ENCODE data around the gene CYP2F1.
"Not testable (repeated sequence)": the region's sequence is repeated elsewhere in the genome, so short reads cannot be mapped to it uniquely, and the experiment has no call there.

The CYP2F1 gene

GRCh38 chr19:41098762-41099161 lies 15.5 kb upstream of the CYP2F1 start:
- Histone ChIP-seq H3K36me3 (ENCODE audit: control insufficient read depth in 2 of 2, insufficient read depth in 2 of 2, low read length in 2 of 2) (no peaks in the 10 kb centered on the region), H3K4me3 (ENCODE audit: low read length in 2 of 2) (no peak overlapping the region), H3K27ac (ENCODE audit: low read length) (no peak overlapping the region), H3K9me3 (ENCODE audit: control insufficient read depth in 2 of 2, low read length in 2 of 2) (no peaks in the 10 kb centered on the region), H3K27me3 (ENCODE audit: control insufficient read depth in 1 of 2, insufficient read depth in 2 of 2, low read length in 2 of 2) (peaks cover 0 to 5% of the 10 kb centered on the region in 2 donors), H3K4me1 (ENCODE audit: control insufficient read depth, insufficient read depth, low read length) (no peaks in the 10 kb centered on the region), H3K9ac (ENCODE audit: low read length in 2 of 2) (no peak overlapping the region)

- H3K9ac ChIP-seq (ENCODE audit: low read length in 2 of 2); H3K36me3 ChIP-seq (ENCODE audit: control insufficient read depth in 2 of 2, insufficient read depth in 2 of 2, low read length in 2 of 2); H3K9me3 ChIP-seq (ENCODE audit: control insufficient read depth in 2 of 2, low read length in 2 of 2); H3K27ac ChIP-seq (ENCODE audit: low read length); H3K4me3 ChIP-seq (ENCODE audit: low read length in 2 of 2); H3K4me1 ChIP-seq (ENCODE audit: control insufficient read depth, insufficient read depth, low read length); H3K27me3 ChIP-seq (ENCODE audit: control insufficient read depth in 1 of 2, insufficient read depth in 2 of 2, low read length in 2 of 2): not testable (repeated sequence)
These were observed 12.0 kb upstream of the CYP2F1 start for GRCh38 chr19:41102210-41102609.

- Histone ChIP-seq H3K4me3 (ENCODE audit: low read length in 2 of 2) (no peak overlapping the region), H3K27ac (ENCODE audit: low read length) (no peak overlapping the region), H3K27me3 (ENCODE audit: control insufficient read depth in 1 of 2, insufficient read depth in 2 of 2, low read length in 2 of 2) (no peaks in the 10 kb centered on the region), H3K36me3 (ENCODE audit: control insufficient read depth in 2 of 2, insufficient read depth in 2 of 2, low read length in 2 of 2) (no peaks in the 10 kb centered on the region), H3K9ac (ENCODE audit: low read length in 2 of 2) (no peak overlapping the region), H3K4me1 (ENCODE audit: control insufficient read depth, insufficient read depth, low read length) (no peaks in the 10 kb centered on the region), H3K9me3 (ENCODE audit: control insufficient read depth in 2 of 2, low read length in 2 of 2) (no peaks in the 10 kb centered on the region)
These were observed 8.1 kb upstream of the CYP2F1 start for GRCh38 chr19:41106177-41106576.

- Histone ChIP-seq H3K27me3 (ENCODE audit: control insufficient read depth in 1 of 2, insufficient read depth in 2 of 2, low read length in 2 of 2) (peaks cover 0 to 2% of the 10 kb centered on the region in 2 donors), H3K36me3 (ENCODE audit: control insufficient read depth in 2 of 2, insufficient read depth in 2 of 2, low read length in 2 of 2) (no peaks in the 10 kb centered on the region), H3K9ac (ENCODE audit: low read length in 2 of 2) (no peak overlapping the region), H3K27ac (ENCODE audit: low read length) (no peak overlapping the region), H3K4me3 (ENCODE audit: low read length in 2 of 2) (no peak overlapping the region), H3K4me1 (ENCODE audit: control insufficient read depth, insufficient read depth, low read length) (no peaks in the 10 kb centered on the region), H3K9me3 (ENCODE audit: control insufficient read depth in 2 of 2, low read length in 2 of 2) (no peaks in the 10 kb centered on the region)
These were observed 2.9 kb upstream of the CYP2F1 start for GRCh38 chr19:41111296-41111695.

- no peak overlapping the region for H3K4me3 ChIP-seq (ENCODE audit: low read length in 2 of 2)
- H3K9me3 ChIP-seq (ENCODE audit: control insufficient read depth in 2 of 2, low read length in 2 of 2), result no peaks in the 10 kb centered on the region
- peaks cover 0 to 6% of the 10 kb centered on the region in 2 donors for H3K27me3 ChIP-seq (ENCODE audit: control insufficient read depth in 1 of 2, insufficient read depth in 2 of 2, low read length in 2 of 2)
- no peaks in the 10 kb centered on the region for H3K4me1 ChIP-seq (ENCODE audit: control insufficient read depth, insufficient read depth, low read length)
- H3K9ac ChIP-seq (ENCODE audit: low read length in 2 of 2), result no peak overlapping the region
- no peaks in the 10 kb centered on the region for H3K36me3 ChIP-seq (ENCODE audit: control insufficient read depth in 2 of 2, insufficient read depth in 2 of 2, low read length in 2 of 2)
- no peak overlapping the region for H3K27ac ChIP-seq (ENCODE audit: low read length)
These were observed 2.4 kb upstream of the CYP2F1 start for GRCh38 chr19:41111750-41112295.

GRCh38 chr19:41112728-41113290 lies 1.4 kb upstream of the CYP2F1 start:
- no peak overlapping the region for H3K9ac ChIP-seq (ENCODE audit: low read length in 2 of 2)
- no peak overlapping the region for H3K27ac ChIP-seq (ENCODE audit: low read length)
- H3K4me3 ChIP-seq (ENCODE audit: low read length in 2 of 2), result no peak overlapping the region
- no peaks in the 10 kb centered on the region for H3K36me3 ChIP-seq (ENCODE audit: control insufficient read depth in 2 of 2, insufficient read depth in 2 of 2, low read length in 2 of 2)
- peaks cover 0 to 6% of the 10 kb centered on the region in 2 donors for H3K27me3 ChIP-seq (ENCODE audit: control insufficient read depth in 1 of 2, insufficient read depth in 2 of 2, low read length in 2 of 2)
- no peaks in the 10 kb centered on the region for H3K9me3 ChIP-seq (ENCODE audit: control insufficient read depth in 2 of 2, low read length in 2 of 2)
- H3K4me1 ChIP-seq (ENCODE audit: control insufficient read depth, insufficient read depth, low read length), result no peaks in the 10 kb centered on the region

GRCh38 chr19:41116261-41116660 lies 2.0 kb downstream of the CYP2F1 start:
- no peak overlapping the region for H3K4me3 ChIP-seq (ENCODE audit: low read length in 2 of 2)
- H3K27ac ChIP-seq (ENCODE audit: low read length), result no peak overlapping the region
- H3K36me3 ChIP-seq (ENCODE audit: control insufficient read depth in 2 of 2, insufficient read depth in 2 of 2, low read length in 2 of 2), result no peaks in the 10 kb centered on the region
- no peak overlapping the region for H3K9ac ChIP-seq (ENCODE audit: low read length in 2 of 2)
- H3K27me3 ChIP-seq (ENCODE audit: control insufficient read depth in 1 of 2, insufficient read depth in 2 of 2, low read length in 2 of 2), result peaks cover 0 to 6% of the 10 kb centered on the region in 2 donors
- H3K4me1 ChIP-seq (ENCODE audit: control insufficient read depth, insufficient read depth, low read length), result no peaks in the 10 kb centered on the region
- no peaks in the 10 kb centered on the region for H3K9me3 ChIP-seq (ENCODE audit: control insufficient read depth in 2 of 2, low read length in 2 of 2)

- not testable (repeated sequence) for H3K9me3 ChIP-seq (ENCODE audit: control insufficient read depth in 2 of 2, low read length in 2 of 2); H3K27ac ChIP-seq (ENCODE audit: low read length)
These were observed 7.0 kb downstream of the CYP2F1 start for GRCh38 chr19:41120929-41121911.

GRCh38 chr19:41122846-41123245 lies 8.6 kb downstream of the CYP2F1 start:
- H3K9ac ChIP-seq (ENCODE audit: low read length in 2 of 2); H3K27ac ChIP-seq (ENCODE audit: low read length); H3K9me3 ChIP-seq (ENCODE audit: control insufficient read depth in 2 of 2, low read length in 2 of 2); H3K4me1 ChIP-seq (ENCODE audit: control insufficient read depth, insufficient read depth, low read length); H3K27me3 ChIP-seq (ENCODE audit: control insufficient read depth in 1 of 2, insufficient read depth in 2 of 2, low read length in 2 of 2); H3K4me3 ChIP-seq (ENCODE audit: low read length in 2 of 2); H3K36me3 ChIP-seq (ENCODE audit: control insufficient read depth in 2 of 2, insufficient read depth in 2 of 2, low read length in 2 of 2): not testable (repeated sequence)

More at GRCh38 chr19:41120929-41121911, 7.0 kb downstream of the CYP2F1 start:
- H3K9ac ChIP-seq (ENCODE audit: low read length in 2 of 2); H3K4me3 ChIP-seq (ENCODE audit: low read length in 2 of 2); H3K27me3 ChIP-seq (ENCODE audit: control insufficient read depth in 1 of 2, insufficient read depth in 2 of 2, low read length in 2 of 2); H3K36me3 ChIP-seq (ENCODE audit: control insufficient read depth in 2 of 2, insufficient read depth in 2 of 2, low read length in 2 of 2); H3K4me1 ChIP-seq (ENCODE audit: control insufficient read depth, insufficient read depth, low read length): not testable (repeated sequence)

GRCh38 chr19:41123716-41124294 lies 9.6 kb downstream of the CYP2F1 start:
- Histone ChIP-seq H3K9ac (ENCODE audit: low read length in 2 of 2) (no peak overlapping the region), H3K9me3 (ENCODE audit: control insufficient read depth in 2 of 2, low read length in 2 of 2) (no peaks in the 10 kb centered on the region), H3K4me1 (ENCODE audit: control insufficient read depth, insufficient read depth, low read length) (peaks cover 5% of the 10 kb centered on the region), H3K27me3 (ENCODE audit: control insufficient read depth in 1 of 2, insufficient read depth in 2 of 2, low read length in 2 of 2) (no peaks in the 10 kb centered on the region), H3K27ac (ENCODE audit: low read length) (no peak overlapping the region), H3K36me3 (ENCODE audit: control insufficient read depth in 2 of 2, insufficient read depth in 2 of 2, low read length in 2 of 2) (no peaks in the 10 kb centered on the region), H3K4me3 (ENCODE audit: low read length in 2 of 2) (no peak overlapping the region)

Measured in stomach smooth muscle (tissue), 2 donors.